SH-SY5Y (cell line): Measurements from ENCODE around the gene ACSM2A.

ENCODE experiments used
- GATA2 ChIP-seq: IDR thresholded peaks from 2 replicates; pipeline ENCODE4 v1.6.1; 2011; ENCODE audit warnings: mild to moderate bottlenecking, low read depth, low read length
- GATA3 ChIP-seq: IDR thresholded peaks from 2 replicates; pipeline ENCODE4 v1.6.1; 2011; ENCODE audit warnings: low read depth, mild to moderate bottlenecking, low read length, moderate library complexity

GRCh38 chr16:20424129-20424866 is 27.0 kb upstream of the ACSM2A start:
- no peak for TF ChIP-seq GATA2
- no peak for TF ChIP-seq GATA3
